ENCODE results near the gene PVRIG.

GRCh38 chr7:100211342-100211780, 8.4 kb upstream of the PVRIG start:
- no peak for TF ChIP-seq CTCF (conservative IDR thresholded peaks at IDR 0.05)
- TF ChIP-seq EZH2 (IDR thresholded peaks at IDR 0.05; ENCODE audit: low read depth) = no peak

Data from PC-9 (cell line).